Hepatocyte (in vitro differentiated cells): ENCODE measurements around the gene MED12. TPM values are rescaled to one million over a fixed set of nuclear protein-coding genes. Genes with fewer than 3 reads are reported as not detected.
A peak's percentile ranks its signal among the peaks of the same experiment; 100 is the strongest.

Experiments used
- DNase-seq: peaks from one replicate; pipeline ENCODE4 v3.0.0-alpha.2; 2016; ENCODE audit warnings: low spot score
- H2AFZ ChIP-seq: fragments of 200-600 bp; sonication (generic); 2 replicates; pipeline ENCODE4 v1.6.0; 2016; ENCODE audit warnings: antibody characterized with exemption, mild to moderate bottlenecking
- H3K27ac ChIP-seq: fragments of 200-600 bp; sonication (generic); 2 replicates; pipeline ENCODE4 v1.5.1; 2016; ENCODE audit warnings: mild to moderate bottlenecking
- H3K27me3 ChIP-seq: fragments of 200-600 bp; sonication (generic); 2 replicates; pipeline ENCODE4 v1.6.1; 2016
- H3K36me3 ChIP-seq: fragments of 200-600 bp; sonication (generic); replicated peaks from 2 replicates; pipeline ENCODE4 v1.5.1; 2016; ENCODE audit warnings: low read depth; ENCODE audit not compliant: insufficient read depth
- H3K4me1 ChIP-seq: fragments of 200-600 bp; sonication (generic); 2 replicates; pipeline ENCODE4 v1.5.1; 2016; ENCODE audit warnings: mild to moderate bottlenecking, moderate library complexity; ENCODE audit not compliant: insufficient read depth
- H3K4me2 ChIP-seq: fragments of 200-600 bp; sonication (generic); 2 replicates; pipeline ENCODE4 v1.6.0; 2016
- H3K4me3 ChIP-seq: fragments of 200-600 bp; sonication (generic); 2 replicates; pipeline ENCODE4 v1.5.1; 2016; ENCODE audit warnings: mild to moderate bottlenecking
- H3K79me2 ChIP-seq: fragments of 200-600 bp; sonication (generic); 2 replicates; pipeline ENCODE4 v1.6.0; 2017; ENCODE audit warnings: mild to moderate bottlenecking
- H3K9me2 ChIP-seq: fragments of 200-600 bp; sonication (generic); replicated peaks from 2 replicates; pipeline ENCODE4 v1.6.0; 2017; ENCODE audit warnings: mild to moderate bottlenecking; ENCODE audit not compliant: insufficient read depth
- H3K9me3 ChIP-seq: fragments of 200-600 bp; sonication (generic); 2 replicates; pipeline ENCODE4 v1.5.1; 2016; ENCODE audit warnings: low read depth, mild to moderate bottlenecking
- H4K20me1 ChIP-seq: fragments of 200-600 bp; sonication (generic); 2 replicates; pipeline ENCODE4 v1.6.0; 2016; ENCODE audit warnings: mild to moderate bottlenecking; ENCODE audit not compliant: insufficient read depth, poor library complexity, severe bottlenecking
- CTCF ChIP-seq: fragments of 200-600 bp; sonication (generic); IDR thresholded peaks from 2 replicates; pipeline ENCODE4 v1.5.1; 2016; ENCODE audit warnings: antibody characterized with exemption, mild to moderate bottlenecking; ENCODE audit not compliant: poor library complexity
- EZH2 ChIP-seq: fragments of 200-600 bp; sonication (generic); IDR thresholded peaks from 2 replicates; pipeline ENCODE4 v1.6.1; 2016; ENCODE audit warnings: antibody characterized with exemption, mild to moderate bottlenecking, borderline replicate concordance
- EZH2phosphoT487 ChIP-seq: fragments of 200-600 bp; sonication (generic); IDR thresholded peaks from one replicate; pipeline ENCODE4 v1.6.1; 2018; ENCODE audit warnings: antibody characterized with exemption, mild to moderate bottlenecking, low read depth, moderate library complexity; ENCODE audit not compliant: unreplicated experiment, severe bottlenecking
- WGBS: methylation state at CpG from one replicate; pipeline ENCODE4 v1.1.6; 2016; ENCODE audit warnings: low lambda C conversion rate; ENCODE audit errors: missing lambda C conversion rate; 5-methylcytosine and 5-hydroxymethylcytosine counted together
- polyA plus RNA-seq: library from polyadenylated mRNA; unstranded; fragments of >200 nt; fragmentation: Nextera tagmentation; extraction: Ambion mirVana; gene quantifications from 2 replicates; pipeline ENCODE4 v1.2.1, GENCODE V29; 2016
- total RNA-seq: library from RNA; depleted of rRNA; stranded (reverse); fragments of >200 nt; gene quantifications from 2 replicates; pipeline ENCODE4 v1.2.3, GENCODE V29; 2014

The MED12 gene
- total and polyA plus RNA-seq, 2 experiments from 2014 or later = 15.7 to 32.7 TPM

DNA sequence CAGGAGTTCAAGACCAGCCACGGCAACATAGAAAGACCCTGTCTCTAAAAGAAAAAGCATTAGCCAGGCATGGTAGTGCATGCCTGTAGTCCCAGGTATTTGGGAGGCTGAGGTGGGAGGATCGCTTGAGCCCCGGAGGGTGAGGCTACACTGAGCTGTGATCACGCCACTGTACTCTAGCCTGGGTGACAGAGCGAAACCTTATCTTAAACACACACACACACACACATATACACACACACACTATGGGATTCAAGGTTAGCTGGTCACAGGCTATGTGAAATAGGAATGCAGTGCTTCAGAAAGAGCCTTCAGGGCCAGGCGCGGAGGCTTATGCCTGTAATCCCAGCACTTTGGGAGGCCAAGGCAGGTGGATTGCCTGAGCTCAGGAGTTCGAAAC lies 49.7 kb downstream of the MED12 start:
- H3K9me2 ChIP-seq = no peaks in the 10 kb centered on the region
- no peak overlapping the region for H3K27ac ChIP-seq
- H3K27me3 ChIP-seq = no peaks in the 10 kb centered on the region
- DNase-seq = no peak
- TF ChIP-seq EZH2 = no peak
- no peak for TF ChIP-seq CTCF
- no peak for TF ChIP-seq EZH2phosphoT487
- H3K9me3 ChIP-seq = no peaks in the 10 kb centered on the region
- 91% methylated on average over 8 of the region's 8 CpGs for WGBS
- no peak overlapping the region for H3K4me3 ChIP-seq
- no peaks in the 10 kb centered on the region for H3K79me2 ChIP-seq
- H2AFZ ChIP-seq = no peak overlapping the region
- H3K4me2 ChIP-seq = no peak overlapping the region
- H4K20me1 ChIP-seq = no peaks in the 10 kb centered on the region
- H3K36me3 ChIP-seq = no peaks in the 10 kb centered on the region
- H3K4me1 ChIP-seq = peaks cover 4% of the 10 kb centered on the region

GRCh38 chrX:71169586-71169985 lies 51.2 kb downstream of the MED12 start:
- H3K4me2 ChIP-seq = no peak overlapping the region

DNA sequence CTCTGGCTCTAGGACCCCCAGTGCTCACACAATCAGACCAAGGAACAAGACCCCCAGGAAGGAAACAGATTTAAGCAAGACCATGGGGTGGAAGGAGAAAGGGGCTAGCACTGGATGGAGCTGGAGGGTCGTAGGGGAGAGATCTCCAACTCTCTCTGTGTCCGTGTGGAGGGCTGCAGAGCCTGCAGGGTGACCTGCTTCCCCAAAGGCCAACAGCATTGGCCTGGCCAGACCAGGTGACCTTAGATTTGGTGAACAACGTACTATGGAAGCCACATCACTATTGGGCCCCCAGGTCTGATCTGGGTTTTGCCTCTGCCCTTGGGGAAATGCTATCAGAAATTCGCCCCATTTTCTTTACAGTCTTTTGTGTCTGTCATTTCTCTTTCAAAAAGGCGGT lies 52.3 kb downstream of the MED12 start:
- Histone ChIP-seq H4K20me1 (no peaks in the 10 kb centered on the region), H3K27me3 (no peaks in the 10 kb centered on the region), H3K4me2 (no peak overlapping the region), H3K4me3 (no peak overlapping the region), H3K4me1 (peaks cover 4% of the 10 kb centered on the region), H3K79me2 (no peaks in the 10 kb centered on the region), H3K9me3 (no peaks in the 10 kb centered on the region), H3K36me3 (no peaks in the 10 kb centered on the region), H3K27ac (no peak overlapping the region), H3K9me2 (no peaks in the 10 kb centered on the region), H2AFZ (no peak overlapping the region)
- no peak for DNase-seq
- 74% methylated on average over 5 of the region's 5 CpGs for WGBS
- no peak for TF ChIP-seq EZH2phosphoT487
- TF ChIP-seq EZH2 = no peak

More at GRCh38 chrX:71169586-71169985, 51.2 kb downstream of the MED12 start:
- H3K9me2 ChIP-seq = no peaks in the 10 kb centered on the region
- H2AFZ ChIP-seq = no peak overlapping the region
- H4K20me1 ChIP-seq = no peaks in the 10 kb centered on the region
- H3K79me2 ChIP-seq = no peaks in the 10 kb centered on the region
- peaks cover 4% of the 10 kb centered on the region for H3K4me1 ChIP-seq
- 90% methylated on average over 18 of the region's 22 CpGs for WGBS
- H3K4me3 ChIP-seq = no peak overlapping the region
- DNase-seq = no peak
- no peaks in the 10 kb centered on the region for H3K27me3 ChIP-seq
- TF ChIP-seq CTCF (no peak), EZH2 (no peak), EZH2phosphoT487 (no peak)
- H3K9me3 ChIP-seq = no peaks in the 10 kb centered on the region
- no peak overlapping the region for H3K27ac ChIP-seq
- H3K36me3 ChIP-seq = no peaks in the 10 kb centered on the region

DNA sequence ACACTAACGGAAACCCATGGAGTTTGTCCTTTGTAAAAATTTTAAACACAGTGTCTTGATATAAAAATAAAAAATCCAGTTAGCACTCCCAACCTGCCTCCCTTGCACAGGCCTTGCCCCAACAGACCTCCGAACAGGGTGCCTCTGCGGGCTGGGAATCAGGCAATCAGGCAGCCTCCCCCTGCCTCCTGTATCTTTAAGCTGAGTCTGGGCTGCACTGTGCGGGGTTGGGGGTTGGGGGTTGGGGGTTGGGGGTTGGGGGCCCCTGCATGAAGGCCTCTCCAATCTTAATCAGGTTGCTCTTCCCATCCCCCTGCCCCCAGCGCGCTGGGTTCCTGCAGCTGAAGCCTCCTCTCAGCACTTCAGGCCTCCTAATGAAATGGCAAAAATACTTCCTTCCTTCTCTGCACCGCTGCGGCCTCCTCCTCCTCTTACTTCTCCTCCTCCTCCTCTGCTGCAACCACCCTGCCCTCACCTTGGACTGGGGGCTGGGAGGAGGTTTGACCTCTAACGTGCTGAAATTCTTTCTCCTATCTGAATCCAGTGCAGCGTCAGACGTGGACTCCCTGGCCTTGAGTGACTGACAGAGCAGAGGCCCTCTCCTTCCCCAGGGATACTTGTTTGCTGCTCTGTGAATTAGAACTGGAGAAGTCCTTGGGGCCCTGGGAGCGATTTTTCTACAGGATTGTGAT lies 52.9 kb downstream of the MED12 start:
- Histone ChIP-seq H3K27me3 (no peaks in the 10 kb centered on the region), H3K27ac (peak overlapping the region; percentile 46), H3K36me3 (no peaks in the 10 kb centered on the region), H3K4me2 (no peak overlapping the region), H3K4me1 (peaks cover 4% of the 10 kb centered on the region), H3K4me3 (no peak overlapping the region), H3K79me2 (no peaks in the 10 kb centered on the region), H3K9me2 (no peaks in the 10 kb centered on the region), H4K20me1 (no peaks in the 10 kb centered on the region), H2AFZ (no peak overlapping the region), H3K9me3 (no peaks in the 10 kb centered on the region)
- DNase-seq = no peak
- no peak for TF ChIP-seq EZH2phosphoT487
- TF ChIP-seq EZH2 = no peak
- no peak for TF ChIP-seq CTCF
- WGBS = 50% methylated on average over 12 of the region's 12 CpGs
